Astrocyte of the spinal cord (primary cell): ENCODE results near the gene LAMTOR4.

ENCODE experiments used
- DNase-seq: peaks from one replicate; pipeline ENCODE4 v3.0.0; 2011; ENCODE audit warnings: low read depth, low spot score
- H3K4me3 ChIP-seq: 2 replicates; pipeline ENCODE4 v1.5.1; 2011; ENCODE audit warnings: low read depth, mild to moderate bottlenecking, low read length, moderate library complexity
- in situ Hi-C: cut with HindIII; loops from 2 replicates; pipeline ENCODE4 v1.10.0; 2017; ENCODE audit warnings: low sequenced_read_pairs
- TF ChIP-seq, protein P1 (sequence below): IDR thresholded peaks from 2 replicates; pipeline ENCODE4 v1.5.1; 2012; ENCODE audit warnings: low read depth, mild to moderate bottlenecking, low read length, inconsistent platforms

LAMTOR4 gene

DNA sequence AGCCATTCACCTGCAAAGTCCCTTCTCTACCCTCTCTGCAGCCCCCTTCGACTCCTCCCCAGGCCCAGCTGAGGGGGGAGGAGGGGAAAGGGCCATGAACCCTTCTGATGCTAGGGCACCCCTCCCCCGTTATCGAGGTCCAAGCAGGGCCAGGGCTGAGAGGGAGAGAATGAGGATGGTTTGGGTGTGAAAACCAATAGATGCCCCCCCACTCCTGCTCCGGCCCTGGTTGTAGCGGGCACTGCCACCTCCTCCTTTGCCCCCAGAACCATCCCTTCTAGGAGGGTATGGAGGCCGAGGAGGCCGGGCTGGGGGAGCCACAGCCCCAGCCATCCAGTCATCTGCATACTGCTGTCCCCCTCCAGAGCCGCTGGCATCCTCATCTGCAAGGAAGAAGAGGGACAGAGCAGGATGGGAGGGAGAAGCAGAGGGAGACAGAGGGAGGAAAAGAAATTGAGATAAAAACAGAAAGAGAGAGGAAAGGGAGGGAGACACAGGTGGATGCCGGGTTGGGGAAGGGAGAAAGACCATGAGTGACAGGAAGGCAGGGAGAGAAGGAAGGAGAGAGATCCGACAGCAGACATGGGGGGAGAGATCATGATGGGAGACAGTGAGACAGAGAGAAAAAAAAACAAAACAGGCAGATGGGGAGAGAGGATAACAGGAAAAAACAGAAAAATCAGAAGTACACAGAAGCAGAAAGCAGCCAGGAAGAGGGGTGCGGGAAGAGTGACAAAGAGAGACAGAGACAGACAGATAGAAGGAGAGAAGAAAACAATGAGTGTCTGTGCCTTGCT, 21.6 kb downstream of the LAMTOR4 start:
- TF ChIP-seq, protein P1, sequence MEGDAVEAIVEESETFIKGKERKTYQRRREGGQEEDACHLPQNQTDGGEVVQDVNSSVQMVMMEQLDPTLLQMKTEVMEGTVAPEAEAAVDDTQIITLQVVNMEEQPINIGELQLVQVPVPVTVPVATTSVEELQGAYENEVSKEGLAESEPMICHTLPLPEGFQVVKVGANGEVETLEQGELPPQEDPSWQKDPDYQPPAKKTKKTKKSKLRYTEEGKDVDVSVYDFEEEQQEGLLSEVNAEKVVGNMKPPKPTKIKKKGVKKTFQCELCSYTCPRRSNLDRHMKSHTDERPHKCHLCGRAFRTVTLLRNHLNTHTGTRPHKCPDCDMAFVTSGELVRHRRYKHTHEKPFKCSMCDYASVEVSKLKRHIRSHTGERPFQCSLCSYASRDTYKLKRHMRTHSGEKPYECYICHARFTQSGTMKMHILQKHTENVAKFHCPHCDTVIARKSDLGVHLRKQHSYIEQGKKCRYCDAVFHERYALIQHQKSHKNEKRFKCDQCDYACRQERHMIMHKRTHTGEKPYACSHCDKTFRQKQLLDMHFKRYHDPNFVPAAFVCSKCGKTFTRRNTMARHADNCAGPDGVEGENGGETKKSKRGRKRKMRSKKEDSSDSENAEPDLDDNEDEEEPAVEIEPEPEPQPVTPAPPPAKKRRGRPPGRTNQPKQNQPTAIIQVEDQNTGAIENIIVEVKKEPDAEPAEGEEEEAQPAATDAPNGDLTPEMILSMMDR = no peak
- in situ Hi-C loops = no loop called here
- DNase-seq = no peak
- H3K4me3 ChIP-seq = no peak overlapping the region

DNA sequence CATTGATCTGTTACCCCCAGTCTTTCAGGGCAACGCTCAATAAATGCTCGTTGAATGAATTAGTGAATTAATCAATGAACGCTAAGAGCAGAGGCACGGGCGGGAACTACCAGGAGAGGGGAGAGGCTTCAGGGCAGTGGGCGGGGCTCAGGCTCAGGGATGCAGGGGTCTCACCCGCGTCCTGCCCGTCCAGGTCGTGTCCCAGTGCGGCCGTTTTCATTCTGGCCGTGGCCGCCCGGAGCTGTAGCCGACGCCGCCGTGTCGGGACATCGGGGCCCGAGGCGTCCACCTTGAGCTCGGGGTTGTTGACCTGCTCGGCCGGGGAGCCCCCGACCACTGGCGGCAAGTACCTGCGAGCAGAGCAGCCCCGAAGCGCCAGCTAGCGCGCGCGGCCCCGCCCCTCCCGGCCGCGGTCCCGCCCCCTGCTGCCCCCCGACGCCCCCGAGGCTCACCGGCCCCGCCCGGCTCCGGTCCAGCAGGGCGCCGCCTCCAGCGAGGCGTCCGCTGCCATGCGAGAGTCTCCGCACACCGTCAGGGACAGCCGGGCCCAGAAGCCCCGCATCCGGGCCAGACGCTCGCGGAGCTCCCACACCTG, 22.5 kb downstream of the LAMTOR4 start:
- H3K4me3 ChIP-seq = peak overlapping the region; percentile 24
- in situ Hi-C loops = no loop called here
- no peak for DNase-seq
- TF ChIP-seq, protein P1 = no peak

DNA sequence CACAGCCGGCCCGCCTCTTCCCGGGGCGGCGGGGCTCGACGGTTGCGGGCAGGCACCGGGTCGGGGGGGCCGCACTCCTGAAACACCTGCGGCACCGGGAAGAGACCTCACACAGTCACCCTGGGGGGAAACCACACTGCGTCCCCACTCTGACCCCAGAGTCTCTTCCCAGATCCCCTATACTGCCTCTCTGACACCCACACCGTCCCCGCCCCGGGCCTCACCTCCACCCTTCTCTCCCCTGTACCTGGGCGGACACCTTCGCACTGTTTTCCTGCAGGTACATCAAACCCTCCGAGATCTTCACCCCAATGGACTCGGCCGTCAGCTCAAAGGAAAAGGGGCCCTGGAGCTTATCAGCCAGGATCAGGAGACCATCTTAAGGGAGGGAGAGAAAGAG, 23.1 kb downstream of the LAMTOR4 start:
- in situ Hi-C loops = no loop called here

DNA sequence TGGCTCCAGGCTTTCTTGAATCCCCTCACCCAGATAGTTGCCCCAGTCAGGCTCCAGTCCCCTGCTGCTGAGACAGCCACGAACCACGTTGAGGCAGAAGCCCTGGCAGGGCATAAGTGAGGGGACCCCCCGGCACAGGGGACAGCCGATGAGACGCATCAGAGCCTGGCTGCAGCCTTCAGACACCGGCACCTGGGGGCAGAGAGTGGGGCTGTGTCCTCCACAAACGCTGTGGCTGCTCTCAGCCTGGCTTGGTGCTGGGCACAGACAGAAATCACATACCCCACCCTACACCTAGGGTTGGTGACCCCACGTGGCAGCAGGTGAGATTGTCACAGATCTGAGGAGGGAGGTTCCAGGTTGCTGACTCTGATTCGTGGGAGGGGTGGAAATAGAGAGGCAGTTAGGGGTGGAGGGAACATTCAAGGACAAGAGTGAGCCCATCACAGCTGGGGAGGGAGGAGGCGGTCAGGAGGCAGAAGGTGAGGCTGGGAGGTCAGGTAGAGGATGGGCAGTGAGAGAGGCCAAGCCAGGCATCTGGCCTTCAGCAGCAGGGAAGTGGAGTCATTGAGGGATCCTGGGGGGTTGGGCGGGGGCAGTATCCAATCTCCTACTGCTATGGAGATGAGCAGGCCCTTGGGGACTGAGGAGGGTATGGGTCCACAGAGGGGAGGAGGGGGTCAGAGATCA, 25.2 kb downstream of the LAMTOR4 start:
- H3K4me3 ChIP-seq = no peak overlapping the region
- in situ Hi-C loops = no loop called here
- DNase-seq = no peak
- TF ChIP-seq, protein P1 = no peak

More for the DNA sequence above, 23.1 kb downstream of the LAMTOR4 start:
- TF ChIP-seq, protein P1 = no peak
- H3K4me3 ChIP-seq = no peak overlapping the region
- DNase-seq = no peak

DNA sequence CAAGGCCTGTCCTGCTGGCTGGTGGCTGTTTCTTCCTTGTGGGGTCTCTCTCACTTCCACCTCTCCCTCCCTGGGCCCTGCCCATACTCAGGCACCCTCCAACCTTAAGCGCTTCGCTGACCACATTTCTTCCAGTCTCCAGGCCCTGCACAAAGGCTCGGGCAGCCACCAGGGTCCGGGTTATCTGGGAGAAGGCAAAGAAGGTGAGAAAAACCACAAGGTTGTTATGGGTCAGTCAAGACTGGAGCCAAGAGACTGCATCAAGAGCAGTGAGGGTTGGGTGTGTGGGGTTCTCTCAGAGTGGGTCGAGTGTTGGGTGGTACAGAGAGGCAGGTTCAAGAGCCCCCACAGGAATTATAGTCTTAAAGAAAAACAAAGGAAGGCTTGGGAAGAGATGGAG, 25.9 kb downstream of the LAMTOR4 start:
- no peak for DNase-seq
- in situ Hi-C loops = no loop called here
- TF ChIP-seq, protein P1 = no peak
- no peak overlapping the region for H3K4me3 ChIP-seq

DNA sequence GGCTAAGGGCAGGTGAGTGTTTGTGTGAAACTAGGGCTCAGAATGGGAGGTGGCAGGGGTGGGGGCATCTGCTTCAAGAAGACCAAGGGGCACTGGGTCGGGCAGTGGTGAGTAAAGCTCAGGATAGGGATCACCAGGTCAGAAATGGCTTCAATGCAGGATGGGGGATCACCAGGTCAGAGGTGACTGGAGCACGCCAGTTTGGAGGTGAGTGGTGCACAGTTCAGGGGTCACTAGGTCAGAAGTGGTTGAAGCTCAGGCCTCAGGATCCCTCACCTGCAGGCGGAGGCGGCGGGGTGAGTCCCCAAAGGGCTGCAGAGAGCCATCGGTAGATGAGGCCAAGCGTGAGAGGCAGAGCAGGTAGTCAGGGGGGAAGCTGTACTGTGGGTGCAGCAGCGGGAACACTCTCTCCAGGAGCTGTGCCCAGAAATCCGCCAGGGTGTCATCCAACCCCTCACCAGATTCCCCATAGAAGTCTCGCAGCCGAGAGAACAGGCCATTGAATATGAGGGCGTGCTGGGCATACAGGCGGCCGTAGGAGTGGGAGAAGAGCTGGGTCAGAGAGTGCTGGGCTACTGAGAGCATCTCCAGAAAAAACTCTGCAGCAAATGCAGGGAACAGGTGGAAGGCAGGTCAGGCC, 26.7 kb downstream of the LAMTOR4 start:
- in situ Hi-C loops = no loop called here
- DNase-seq = no peak
- H3K4me3 ChIP-seq = no peak overlapping the region
- TF ChIP-seq, protein P1 = no peak
